Measurements from ENCODE around the gene PCNX3. TPM values are rescaled to one million over a fixed set of nuclear protein-coding genes. Genes with fewer than 3 reads are reported as not detected.

PCNX3 gene
- total RNA-seq, result 16.7 and 50.2 TPM in 2 replicates

DNA sequence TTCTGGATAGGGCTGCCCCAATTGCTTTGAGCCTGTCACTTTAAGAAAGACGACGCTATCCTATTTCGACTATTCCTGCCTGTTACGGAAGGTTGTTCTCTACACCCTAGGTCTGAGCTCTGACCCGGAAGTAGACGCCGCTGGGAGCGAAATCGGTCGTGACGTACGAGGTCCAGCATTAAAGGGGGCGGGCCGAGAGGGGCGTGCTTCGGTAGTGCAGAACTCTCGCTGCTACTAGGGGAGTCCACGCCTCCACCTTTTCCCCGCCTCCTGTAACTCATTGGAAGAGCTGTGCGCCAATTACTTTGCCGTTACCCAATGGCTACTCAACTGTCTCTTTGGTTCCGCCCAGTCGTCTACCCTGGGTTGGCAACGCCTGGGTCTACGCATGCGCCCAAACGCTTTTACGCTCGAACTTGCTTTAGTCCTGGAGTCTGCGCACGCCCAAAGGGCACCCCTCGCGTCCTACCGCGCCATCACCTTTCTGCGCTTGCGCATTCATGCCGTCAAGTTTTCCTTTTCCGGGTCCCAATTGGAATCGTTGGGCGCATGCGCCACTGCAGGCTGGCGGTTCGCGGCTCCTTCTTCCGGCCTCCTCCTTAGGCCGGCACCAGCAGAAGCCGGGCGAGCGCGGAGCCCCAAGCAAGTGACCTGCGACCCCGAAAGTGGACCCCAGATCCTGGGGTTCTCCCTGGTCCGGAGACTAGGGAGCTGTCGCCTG lies at the start of gene PCNX3:
Gene PCNX3 (plus strand): TSS at position 548 of the 721 bp plus-strand sequence. CDS start 536 bp downstream, outside the sequence.
- DNase-seq (ENCODE audit: low read depth), result peak; percentile 99

DNA sequence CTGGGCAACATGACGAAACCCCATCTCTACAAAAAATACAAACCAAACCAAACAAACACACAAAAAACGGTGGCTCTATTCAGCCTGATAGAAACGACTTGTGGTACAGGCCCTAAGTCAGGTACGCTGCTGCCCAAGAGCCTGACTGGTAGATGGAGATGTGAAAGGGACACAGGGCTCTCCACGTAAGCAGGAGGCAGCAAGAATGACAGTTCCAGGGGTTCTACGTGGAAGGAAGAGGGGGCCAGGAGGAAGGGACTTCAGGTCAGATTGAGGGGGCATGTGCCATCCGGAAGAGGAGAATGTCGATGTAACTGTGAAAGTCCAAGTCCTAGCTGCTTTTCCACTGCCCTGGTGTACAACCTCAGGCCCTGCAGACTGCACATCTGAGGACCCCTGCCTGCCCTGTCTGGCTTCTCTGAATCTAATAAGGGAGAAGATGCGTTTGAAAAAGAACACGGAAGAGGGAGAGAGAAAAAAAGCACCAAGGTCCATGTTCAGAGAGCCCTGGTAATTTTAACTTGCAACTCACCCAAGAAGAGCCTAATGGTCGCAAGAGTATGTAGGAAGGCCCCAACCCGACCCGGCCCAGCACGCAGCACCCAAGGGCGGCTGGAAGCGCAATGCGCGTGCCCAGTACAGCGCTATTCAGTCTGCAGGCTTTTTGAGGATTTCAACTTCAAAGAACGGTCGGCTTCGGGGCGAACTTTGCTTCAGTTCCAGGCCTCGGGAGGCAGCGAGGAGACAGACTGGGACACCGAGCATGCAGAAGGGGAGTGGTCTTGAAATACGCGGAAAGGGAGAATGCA lies 46.2 kb upstream of the PCNX3 start:
- DNase-seq (ENCODE audit: low read depth), result no peak

DNA sequence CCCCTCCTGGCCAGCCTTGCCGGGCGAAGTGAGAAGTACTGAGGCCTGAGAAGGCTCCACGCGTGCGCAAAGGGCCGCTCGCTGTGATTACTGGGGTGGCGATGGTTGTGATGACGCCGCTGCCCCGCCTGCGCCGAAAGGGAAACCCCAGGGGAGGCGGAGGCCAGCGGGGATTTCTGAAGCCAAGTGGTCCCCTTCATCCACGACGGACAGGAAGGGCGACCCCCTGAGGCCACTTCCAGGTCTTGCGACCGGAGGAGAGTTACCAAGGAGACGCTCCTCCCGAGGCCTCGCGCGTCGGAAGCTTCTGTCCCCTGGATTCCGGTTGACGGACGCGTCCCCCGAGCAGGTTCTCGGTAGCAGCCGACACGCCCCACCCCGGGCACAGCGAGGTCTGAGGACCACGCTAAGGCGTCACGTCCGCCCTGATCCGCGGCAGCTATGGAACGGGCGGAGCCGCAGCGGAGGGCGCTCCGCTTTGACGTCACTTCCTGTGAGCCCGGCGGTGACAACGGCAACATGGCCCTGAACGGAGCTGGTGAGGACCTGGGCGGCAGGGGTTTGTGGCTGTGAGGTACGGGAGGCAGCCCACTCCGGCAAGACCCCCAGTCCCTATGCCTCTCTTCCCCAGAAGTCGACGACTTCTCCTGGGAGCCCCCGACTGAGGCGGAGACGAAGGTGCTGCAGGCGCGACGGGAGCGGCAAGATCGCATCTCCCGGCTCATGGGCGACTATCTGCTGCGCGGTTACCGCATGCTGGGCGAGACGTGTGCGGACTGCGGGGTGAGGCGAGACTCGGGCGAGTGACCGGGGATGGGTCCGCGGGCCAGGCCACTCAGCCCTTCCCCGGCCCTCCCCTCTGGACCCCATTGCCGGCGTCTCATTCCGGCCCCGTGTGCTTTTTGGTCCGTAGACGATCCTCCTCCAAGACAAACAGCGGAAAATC lies 45.3 kb upstream of the PCNX3 start, which contains the start of gene ZNRD2:
Gene ZNRD2 (plus strand): TSS at position 505 of the 946 bp plus-strand sequence. CDS start 15 bp downstream, at position 520.
- peak; percentile 93 for DNase-seq (ENCODE audit: low read depth)

DNA sequence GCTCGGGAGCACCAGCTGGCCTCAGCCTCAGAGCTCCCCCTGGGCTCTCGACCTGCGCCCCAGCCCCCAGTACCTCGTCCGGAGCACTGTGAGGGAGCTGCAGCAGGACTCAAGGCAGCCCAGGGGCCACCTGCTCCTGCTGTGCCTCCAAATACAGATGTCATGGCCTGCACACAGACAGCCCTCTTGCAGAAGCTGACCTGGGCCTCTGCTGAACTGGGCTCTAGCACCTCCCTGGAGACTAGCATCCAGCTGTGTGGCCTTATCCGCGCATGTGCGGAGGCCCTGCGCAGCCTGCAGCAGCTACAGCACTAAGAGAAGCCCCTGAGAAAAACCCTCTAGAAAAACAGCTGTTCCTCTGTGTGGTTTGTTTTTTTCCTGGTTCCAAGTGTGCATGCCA lies 44.2 kb upstream of the PCNX3 start:
- DNase-seq (ENCODE audit: low read depth), result no peak

DNA sequence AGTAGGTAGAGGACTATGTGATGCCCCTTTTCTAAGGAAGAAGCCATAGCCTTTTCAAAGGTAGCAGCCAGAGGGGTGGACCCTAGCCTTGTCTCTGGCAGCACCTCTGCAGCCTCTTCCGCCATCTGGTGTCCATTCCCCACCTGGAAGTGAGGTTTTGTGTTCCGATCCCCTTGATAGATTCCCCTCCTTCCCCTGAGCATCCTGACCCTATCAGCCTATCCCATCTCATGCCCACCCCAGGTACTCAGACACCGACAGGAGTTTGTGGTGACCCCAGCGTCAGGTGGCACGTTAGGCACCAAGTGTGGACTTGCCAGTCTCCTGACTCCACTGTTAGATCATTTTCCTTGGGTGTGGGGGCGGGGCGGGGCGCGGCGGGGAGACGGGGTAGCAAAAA lies 43.6 kb upstream of the PCNX3 start:
- DNase-seq (ENCODE audit: low read depth), result peak; percentile 57

DNA sequence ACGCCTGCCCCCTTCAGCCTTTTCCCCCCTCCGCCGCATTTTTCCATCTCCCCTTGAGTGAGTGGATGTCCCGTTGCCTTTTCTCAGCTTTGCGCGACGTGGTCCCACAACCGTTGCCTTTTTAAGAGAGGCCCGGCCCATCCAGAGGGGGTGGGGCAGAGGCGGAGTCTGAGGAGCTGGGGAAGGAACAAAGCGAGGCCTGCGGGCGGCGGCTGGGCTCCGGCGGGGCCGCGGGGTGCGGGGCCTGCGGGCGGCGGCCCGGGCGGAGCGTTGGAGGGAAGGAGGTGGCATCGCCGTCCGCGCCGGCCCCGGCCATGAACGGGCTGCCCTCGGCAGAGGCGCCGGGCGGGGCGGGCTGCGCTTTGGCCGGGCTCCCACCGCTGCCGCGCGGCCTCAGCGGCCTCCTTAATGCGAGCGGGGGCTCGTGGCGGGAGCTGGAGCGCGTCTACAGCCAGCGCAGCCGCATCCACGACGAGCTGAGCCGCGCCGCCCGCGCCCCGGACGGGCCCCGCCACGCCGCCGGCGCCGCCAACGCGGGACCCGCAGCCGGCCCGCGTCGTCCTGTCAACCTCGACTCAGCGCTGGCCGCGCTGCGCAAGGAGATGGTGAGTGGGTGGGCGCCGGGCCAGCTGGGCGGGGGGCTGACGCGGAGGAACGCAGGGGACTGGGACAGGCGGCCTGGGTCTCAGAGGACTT lies 43.1 kb upstream of the PCNX3 start, which contains the start of gene FAM89B:
Gene FAM89B (plus strand): TSS at position 183 of the 696 bp plus-strand sequence. CDS start 132 bp downstream, at position 315.
- DNase-seq (ENCODE audit: low read depth), result peak; percentile 57

DNA sequence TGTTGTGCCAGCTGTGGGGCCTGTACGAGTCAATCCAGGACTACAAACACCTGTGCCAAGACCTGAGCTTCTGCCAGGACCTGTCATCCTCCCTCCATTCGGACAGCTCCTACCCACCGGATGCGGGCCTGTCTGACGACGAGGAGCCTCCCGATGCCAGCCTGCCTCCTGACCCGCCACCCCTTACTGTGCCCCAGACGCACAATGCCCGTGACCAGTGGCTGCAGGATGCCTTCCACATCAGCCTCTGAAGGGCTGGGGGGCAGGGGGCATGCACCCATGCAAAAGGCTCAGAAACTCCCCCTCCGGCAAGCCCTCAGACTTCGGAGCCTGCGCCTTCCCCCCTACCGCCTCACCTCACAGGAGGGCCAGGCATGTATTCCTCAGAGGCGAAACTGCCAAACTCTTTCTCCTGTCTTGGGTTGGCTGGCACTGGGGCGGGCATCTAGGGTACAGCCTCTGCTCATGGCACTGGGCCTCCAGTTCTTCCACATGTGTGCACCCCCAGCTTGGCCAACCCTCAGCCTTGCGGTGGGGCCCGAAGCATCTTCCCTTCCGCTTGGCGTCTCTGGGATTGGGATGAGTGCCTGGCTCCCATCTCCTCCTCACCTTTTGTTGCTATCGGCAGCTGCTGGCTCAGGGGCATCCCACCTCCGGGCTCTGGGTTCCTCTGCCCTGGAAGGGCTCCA lies 42.0 kb upstream of the PCNX3 start:
- DNase-seq (ENCODE audit: low read depth), result no peak

DNA sequence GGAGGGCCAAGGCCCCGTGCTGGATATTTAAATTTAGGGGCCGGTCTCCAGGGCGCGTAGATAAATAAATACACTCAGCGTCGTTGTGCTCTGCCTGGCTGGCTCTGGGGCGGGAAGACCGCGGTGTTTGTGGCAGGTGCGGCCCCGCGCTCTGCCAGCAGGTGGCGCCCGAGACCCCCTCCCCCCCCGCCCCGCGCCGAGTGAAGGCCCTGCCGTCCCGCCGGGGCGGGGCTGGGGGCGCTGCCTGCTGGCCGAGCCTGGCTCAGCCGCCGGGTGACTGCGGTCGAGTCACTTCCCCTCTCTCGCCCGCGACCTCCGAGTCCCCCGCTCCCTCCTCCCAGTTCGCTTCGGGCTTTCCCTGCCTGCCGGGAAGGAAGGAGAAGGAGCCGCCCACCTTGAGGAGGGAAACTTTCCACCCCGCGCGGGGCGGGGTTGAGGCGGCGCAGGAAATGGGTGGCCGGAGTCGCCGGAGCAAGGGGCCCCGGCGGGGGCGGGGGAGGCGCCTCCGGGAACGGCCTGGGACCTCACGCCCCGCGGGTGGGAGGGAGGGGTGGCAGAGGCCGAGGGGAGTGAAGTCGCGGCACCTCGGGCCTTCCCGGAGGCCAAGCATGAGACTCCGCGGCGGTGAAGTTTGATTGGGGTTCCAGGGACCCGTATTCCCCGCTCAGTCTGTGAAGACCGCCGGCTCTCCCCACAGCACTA lies 41.3 kb upstream of the PCNX3 start:
- DNase-seq (ENCODE audit: low read depth), result peak; percentile 85

DNA sequence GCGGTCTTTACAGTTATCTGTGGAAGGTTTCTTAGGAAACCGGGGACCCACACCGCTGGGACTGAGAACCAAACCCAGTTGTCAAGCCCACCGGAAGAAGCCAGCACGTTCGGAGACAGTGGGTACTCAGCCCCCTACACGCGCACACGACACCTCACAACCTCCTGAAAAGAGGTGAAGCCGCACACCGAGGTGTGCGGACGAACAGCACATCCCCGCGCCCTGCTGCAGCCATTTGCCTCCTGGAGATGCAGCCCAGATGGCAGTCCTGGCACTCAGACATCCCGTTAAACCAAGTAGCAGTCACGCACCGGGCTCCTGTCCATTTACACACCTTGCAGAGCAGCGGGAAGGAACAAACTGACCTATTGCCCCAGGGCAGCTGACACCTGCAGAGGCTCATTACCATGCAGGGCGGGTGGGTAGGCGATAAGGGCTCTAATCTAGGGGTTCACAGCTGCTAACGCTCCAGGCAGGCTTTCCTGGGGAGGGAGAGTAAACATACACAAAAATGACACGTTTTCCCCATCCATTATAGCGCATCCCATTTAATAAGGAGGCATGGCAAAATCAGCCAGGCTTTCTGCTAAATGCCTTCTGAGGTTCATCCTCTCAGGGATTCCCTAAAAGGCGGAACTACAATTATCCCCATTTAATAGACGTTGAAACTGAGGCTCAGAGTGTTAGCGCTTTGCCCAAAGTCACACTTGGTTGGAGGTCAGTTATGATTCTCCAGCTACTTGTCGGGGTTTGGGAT lies 40.6 kb upstream of the PCNX3 start:
- peak; percentile 26 for DNase-seq (ENCODE audit: low read depth)

DNA sequence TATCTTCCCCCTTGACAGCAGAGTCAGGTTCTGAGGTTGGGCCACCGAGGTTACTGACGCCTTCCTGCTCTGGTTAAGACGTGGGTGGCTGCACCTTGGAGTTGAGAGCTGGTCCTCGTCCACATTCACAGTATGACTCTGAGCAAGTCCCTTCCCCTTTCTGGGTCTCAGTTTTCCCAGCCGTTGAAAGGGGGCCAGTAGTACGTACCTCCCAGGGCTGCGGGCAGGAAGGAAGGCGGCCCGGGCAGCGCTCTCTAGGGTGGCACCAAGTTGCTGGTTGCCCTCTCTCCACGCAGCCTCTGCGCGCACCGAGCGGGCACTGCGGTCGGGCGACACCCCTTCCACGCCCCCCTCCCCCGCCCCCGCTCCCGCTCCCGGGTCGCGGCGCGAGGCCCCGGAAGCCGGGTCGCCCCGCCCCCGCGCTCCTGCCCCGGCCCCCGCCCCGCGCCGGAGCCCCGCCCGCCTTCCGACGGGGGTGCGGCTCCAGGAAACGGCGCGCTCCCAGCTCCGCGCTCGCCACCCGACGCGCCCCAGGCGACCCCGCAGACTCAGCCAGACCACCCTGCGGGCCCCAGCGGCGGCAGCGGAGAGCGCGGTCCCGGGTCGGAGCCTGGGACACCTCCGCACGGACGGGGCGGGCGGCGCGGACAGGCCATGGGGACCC lies 39.9 kb upstream of the PCNX3 start, which contains the start of gene EHBP1L1:
Gene EHBP1L1 (plus strand): TSS at position 486 of the 664 bp plus-strand sequence. CDS start 250 bp downstream, outside the sequence.
- peak; percentile 57 for DNase-seq (ENCODE audit: low read depth)

DNA sequence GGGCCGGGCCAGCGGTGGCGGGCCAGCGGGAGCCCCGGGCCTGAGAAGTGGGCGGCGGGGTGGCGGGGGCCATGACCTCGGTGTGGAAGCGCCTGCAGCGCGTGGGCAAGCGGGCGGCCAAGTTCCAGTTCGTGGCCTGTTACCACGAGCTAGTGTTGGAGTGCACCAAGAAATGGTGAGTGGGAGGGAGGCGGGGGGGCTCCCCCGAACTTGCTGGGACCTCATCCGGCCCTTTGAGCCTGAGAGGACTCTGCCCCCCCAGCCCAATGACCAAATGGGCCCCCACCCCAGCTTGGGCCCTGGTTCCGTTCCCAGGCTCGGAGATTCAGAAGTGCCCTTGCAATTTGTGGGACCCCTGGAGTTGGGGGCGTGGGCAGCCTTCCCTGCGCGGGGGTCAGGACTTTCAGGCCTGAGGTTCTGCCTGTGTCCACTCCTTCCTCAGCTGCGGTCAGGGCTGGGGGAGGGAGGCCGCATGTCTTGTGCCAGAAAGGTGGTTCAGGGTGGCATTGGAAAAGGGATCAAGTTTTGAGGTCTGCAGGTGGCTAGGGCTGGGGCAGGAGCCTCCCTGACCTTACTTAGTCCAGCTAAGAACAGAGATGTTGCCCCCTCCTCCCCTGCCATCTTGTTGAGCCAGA lies 39.2 kb upstream of the PCNX3 start:
- DNase-seq (ENCODE audit: low read depth), result no peak

DNA sequence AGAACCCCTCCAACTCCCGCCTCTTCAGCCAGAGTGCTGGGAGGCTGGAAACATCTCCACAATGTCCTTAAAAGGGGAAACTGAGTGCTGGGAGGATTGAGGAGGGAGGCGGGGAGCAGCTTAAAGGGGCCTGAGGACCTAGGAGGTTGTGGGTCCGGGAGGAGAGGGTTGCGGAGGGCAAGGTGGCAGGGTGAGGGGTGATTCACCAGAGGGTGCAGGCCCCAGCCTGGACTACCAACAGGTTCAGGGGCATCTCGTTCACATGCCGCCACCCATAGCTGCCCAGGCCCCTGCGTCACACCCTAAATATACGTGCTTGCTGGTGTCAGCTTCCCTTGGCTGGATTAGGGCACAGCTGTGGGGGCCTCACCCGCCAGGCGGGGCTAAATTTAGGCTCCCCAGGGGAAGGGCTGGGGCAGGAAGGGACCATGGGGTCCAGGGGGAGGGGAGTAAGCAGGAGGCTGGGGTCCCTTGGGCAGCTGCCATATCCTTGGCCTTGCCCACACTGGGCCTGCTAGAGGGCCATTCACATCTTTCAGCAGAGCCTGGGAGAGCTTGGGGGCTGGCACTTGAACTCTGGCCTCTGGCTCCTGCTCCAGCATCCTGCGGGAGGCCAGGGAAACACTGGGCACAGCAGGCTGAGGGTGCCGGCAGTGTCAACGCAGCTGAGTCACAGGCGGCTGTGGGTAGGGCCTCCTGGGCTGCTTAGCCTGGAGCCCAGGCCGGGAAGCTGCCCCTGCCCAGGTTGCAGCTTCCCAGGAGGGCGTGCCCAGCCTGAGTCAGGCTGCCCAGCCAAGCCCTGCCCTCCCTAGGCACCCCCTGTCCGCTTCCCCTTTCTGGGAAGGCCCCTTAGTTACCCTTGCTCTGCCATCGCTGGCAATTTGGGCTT lies 38.5 kb upstream of the PCNX3 start:
- DNase-seq (ENCODE audit: low read depth), result peak; percentile 76

DNA sequence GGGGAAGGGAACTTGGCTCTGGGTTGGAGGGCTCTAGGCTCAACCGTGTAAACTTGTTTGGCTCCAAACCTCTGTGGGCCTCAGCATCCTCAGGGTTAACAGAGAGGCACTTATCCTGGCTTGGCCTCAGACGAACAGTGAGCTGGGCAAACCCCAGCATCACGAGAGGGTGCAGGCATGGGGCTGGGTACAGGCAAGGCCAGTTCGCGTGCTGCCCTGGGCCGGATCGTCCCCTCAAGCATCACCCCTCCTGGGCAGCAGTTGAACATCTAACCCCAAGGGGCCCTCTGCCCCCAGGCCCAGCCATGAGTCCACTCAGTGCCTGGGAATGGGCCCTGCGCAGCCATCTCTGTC lies 37.8 kb upstream of the PCNX3 start:
- DNase-seq (ENCODE audit: low read depth), result no peak

DNA sequence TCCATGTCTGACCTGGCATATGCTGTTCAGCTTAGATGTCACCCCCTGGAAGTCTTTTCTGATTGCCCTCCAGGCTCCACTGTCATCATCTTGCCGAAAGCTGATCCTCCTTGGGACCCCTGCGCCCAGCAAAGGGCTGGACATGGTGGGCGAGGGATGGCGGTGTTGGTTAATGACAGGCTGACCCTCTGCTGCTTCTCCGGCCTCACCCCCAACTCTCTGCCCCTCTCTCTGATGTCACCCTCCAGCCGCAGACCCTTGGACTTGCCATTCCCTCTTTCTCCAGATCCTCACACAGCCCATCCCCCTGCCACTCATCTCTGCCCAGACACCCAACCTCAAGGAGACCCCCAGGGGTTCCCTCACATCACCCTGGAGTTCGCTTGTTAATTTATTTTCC lies 37.4 kb upstream of the PCNX3 start:
- DNase-seq (ENCODE audit: low read depth), result no peak

DNA sequence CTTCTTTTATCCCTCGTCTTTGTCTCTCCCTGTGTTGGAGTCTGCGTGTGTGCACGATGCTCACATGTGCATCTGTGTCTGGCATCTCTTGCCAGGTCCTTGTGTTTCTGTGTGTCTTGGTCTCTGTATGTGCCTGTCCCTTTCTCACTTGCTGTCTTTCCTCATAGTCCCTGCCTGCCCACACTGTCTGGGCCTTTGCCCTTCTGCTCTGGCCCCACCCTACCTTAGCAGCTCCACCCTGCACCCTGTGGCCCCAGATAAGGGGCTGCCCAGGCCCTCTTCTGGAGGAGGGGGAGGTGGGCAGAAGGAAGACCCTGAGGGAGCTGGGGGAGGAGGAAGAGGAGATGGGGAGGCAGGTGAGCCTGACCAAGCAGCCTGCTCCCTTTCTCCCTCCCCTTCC lies 36.9 kb upstream of the PCNX3 start:
- no peak for DNase-seq (ENCODE audit: low read depth)

DNA sequence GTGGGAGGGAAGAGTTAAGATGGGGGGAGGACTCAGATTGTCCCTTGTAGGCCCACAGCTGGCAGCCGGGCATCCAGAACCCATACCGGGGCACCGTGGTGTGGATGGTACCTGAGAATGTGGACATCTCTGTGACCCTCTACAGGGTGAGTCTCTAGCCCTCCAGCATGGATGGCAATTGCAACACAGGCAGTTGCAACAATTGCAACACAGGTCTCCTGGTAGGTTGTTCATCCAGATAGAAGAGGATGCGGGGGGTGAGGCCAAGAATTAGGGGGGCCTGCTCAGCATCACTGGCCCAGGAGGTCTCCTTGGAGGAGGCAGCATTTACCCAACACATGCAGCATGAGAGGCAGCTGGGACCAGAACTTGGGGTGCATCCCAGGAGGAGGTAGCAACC lies 36.3 kb upstream of the PCNX3 start:
- no peak for DNase-seq (ENCODE audit: low read depth)

Measured in renal cortical epithelial cell (primary cell).